HS-27A (cell line): ENCODE measurements around the gene ANKH.
"Not testable (repeated sequence)": the region's sequence is repeated elsewhere in the genome, so short reads cannot be mapped to it uniquely, and the experiment has no call there.

ENCODE experiments used
- DNase-seq: peaks from one replicate; pipeline ENCODE4 v3.0.0-alpha.2; 2012; ENCODE audit warnings: low read depth, missing footprints

The ANKH gene

DNA sequence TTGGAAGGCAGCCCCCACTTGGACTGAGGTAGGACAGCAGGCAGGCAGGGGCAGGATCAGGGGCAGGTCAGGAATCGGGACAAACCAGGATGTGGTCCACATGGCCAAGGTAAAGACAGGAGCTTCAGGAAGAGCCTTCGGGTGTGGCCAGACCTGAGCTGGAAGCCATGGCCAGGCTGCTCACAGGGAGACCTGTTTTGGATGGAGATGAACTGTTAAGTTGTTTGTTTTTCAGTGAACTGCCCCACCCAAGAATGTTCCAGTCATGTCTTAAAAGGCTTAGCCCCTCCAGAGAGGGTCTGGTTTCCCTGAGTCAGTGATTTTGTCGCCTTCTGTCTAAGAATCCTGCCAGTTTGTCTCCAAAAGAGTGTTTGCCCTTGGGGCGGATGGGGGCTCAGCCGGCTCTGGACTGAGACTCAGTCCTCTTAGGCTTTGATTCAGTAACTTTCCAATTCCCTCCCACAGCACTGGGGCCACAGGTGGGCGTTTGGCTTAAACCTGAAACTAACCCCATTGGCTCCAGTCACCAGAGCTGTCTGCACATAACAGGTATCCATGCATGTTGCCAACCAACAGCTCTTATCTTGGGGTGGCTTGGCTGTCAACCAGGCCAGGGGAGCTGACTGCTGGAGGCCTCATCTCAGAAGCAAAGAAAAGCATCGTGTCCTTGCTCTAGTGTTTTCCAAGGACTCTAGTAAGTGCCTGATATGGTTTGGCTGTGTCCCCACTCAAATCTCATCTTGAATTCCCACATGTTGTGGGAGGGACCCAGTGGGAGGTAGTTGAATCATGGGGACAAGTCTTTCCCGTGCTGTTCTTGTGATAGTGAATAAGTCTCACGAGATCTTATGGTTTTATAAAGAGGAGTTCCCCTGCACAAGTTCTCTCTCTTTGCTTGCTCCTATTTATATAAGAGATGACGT, 11.3 kb upstream of the ANKH start:
- DNase-seq, result no peak

DNA sequence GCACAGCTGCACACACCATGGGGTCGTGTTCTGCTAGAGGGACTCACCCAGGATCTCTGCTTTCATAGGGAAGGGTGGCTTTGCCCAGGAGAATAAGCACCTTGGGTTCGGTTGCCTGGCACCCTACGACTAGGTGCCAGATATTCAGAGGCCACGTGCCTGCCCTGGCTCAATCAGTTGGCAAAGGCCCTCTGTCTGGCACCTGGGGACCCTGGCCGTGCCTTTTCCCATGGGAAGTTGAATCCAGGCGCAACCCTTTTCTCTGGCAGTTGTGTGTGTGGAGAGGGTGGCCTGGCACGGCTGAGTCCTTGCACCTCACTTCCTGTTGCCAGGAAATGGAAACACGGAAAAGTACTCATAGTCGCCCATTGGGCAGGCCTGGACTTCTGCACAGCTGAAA, 10.2 kb upstream of the ANKH start:
- DNase-seq, result no peak

DNA sequence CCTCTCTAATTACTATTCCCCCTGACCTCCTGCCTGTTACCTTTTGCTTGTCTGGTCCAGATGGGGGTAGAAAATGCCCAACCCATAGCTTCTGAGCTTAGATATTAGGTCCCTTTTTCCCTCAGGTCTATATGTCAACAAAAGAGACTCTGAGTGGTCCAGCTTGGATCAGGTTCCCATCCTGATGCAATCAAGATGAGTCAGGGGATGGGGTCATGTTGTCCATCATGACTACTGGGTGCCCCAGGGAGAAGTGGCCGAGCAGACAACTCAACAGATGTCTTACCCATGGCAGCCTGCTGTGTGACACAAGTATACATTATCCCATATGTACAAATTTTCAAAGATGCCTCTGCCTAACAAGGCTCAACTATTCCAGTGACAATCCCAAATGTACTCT, 9.1 kb upstream of the ANKH start:
- no peak for DNase-seq

DNA sequence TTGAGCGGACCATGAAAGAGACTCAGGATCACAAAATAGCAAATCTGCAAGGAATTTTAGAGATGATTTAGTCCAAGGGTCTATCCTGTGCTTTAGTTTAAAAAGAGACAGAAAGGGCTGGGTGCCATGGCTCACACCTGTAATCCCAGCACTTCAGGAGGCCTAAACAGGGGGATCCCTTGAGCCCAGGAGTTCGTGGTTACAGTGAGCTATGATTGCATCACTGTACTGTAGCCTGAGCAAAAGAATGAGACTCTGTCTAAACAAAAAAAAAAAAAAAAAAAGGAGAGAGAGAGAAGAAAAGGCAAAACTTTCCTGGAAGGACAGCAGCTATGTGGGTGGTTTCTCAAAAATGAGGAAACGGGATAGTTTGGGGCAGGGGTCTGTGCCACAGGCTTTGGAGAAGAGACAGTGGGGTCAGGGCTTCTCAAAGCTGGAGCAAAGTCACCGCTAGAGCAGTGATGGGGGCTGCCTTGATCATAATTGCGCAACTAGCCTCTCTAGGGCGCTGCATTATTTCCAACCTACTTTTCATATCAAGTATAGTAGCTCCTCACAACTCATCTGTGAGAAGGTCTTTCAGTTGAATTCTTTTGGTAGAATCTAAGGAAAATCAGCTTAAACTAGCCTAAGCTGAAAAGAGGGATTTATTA, 8.5 kb upstream of the ANKH start:
- no peak for DNase-seq

DNA sequence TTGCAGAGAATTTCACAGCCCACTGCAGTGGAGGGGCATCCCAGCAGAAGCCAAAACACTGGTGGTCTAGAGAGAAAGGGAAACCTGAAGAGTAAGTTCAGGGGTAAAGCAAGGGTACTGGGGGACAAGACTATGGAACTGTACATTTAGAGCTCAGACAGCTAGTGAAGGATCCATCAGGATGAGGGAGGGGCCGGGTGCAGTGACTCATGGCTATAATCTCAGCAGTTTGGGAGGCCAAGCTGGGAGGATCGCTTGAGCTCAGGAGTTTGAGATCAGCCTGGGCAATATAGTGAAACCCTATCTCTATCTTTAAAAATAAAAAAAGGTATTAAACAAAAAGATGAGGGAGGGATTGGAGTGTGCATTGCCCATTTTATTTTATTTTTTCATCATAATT, 7.8 kb upstream of the ANKH start:
- DNase-seq, result no peak

DNA sequence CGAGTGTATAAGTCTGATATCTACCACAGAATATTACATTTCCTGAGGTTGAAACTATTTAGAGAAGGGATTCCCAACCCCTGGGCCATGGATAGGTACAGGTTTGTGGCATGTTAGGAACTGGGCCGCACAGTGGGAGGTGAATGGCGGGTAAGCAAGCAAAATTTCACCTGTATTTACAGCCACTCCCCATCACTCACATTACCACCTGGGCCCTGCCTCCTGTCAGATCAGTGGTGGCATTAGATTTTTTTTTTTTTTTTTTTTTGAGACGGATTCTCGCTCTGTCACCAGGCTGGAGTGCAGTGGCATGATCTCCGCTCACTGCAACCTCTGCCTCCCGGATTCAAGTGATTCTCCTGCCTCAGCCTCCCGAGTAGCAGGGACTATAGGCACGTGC, 6.6 kb upstream of the ANKH start:
- DNase-seq, result not testable (repeated sequence)

DNA sequence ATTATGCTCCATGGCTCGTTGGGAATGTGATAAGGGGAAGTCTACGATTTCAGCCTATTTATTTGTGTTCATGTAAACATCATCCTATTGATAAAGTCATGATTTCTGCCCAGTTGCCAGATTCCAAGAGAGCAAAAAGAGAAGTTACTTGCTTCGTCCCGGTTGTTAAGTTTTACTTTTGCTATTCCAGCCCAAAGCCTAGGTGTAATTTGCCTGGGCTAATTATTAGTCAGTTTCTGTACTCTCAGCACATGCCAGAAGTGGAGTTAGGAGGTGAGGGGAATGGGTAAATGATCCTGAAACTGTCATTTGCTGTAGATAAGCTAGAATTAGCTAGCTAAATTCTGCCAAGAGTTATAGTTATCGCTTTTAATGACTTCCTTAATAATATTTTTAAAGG, 4.5 kb upstream of the ANKH start:
- no peak for DNase-seq

DNA sequence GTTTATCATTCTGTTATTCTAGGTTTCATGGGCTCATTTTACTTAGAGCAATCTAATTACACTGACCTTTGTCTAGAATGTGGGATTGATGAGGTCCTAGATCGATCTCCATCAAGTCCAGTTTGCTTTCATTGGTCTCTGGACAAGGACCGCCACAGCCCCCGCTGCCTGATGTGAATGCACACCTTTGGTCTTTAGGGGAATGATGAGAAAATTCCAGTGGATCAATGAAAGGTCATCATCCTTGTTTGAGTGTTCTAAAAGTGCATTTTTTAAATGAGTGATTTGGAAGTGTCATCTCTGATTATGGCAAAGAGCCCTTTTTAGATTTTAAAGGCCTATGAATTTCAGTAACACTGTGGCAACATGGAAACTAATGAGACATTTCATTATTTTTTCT, 2.2 kb upstream of the ANKH start:
- no peak for DNase-seq

DNA sequence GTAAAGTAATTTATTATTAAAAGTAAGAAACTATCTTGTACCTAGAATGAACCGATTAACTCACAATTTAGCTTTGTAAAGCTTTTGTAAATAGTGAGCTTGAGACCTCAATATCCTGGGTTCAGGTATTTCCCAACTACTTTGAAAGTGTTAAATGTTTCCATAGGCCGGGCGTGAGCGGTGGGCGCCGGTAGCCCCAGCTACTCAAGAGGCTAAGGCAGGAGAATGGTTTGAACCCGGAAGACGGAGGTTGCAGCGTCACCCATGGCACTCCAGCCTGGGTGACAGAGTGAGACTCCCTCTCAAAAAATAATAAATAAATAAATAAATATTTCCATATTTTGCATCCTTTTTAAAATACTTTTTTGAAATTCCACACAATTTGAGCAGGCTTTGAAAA, 1.5 kb upstream of the ANKH start:
- no peak for DNase-seq

DNA sequence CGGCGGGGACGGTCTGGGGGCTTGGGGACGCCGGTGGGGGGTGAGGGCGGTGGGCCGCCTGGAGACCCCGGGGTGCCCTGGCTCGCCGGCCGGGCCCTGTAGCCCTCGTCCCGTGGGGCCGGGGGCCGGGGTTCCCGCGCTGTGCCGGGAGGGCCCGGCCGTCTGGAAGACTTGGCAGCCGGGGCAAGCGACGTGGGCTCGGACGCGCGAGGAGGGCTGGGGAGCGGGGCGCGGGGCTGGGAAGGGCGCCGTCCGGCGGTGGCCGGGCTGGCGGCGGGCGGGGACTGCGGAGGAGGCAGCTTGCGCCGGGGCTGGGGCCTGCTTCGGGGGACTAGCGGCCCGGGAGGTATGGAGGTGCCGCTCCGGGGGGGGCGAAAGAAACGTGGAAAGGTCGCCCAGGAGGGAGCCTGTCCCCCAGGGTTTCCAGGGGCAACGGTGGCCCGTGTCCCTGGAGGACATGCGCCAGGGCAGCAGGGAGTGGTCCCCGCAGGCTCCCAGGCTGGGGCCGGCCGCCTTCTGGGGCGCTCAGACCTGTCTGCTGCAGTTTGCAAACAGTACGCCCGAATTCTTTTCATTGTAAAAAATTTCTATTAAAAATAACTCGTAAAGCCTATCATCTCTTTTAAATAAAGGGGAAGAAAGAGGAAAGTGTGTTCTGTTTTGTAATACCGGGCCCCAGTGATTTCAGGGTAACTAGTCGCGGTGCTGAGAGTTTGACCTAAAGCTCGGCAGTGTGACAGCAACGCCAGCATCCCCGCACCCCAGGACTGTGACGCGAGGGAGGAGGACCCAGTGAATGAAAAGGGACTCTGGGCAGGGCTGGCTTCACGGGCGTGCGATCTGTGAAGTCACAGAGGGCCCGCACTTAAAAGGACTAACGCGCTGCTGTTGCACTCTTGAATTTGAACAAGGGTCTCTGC, 752 bp upstream of the ANKH start:
- DNase-seq, result no peak

DNA sequence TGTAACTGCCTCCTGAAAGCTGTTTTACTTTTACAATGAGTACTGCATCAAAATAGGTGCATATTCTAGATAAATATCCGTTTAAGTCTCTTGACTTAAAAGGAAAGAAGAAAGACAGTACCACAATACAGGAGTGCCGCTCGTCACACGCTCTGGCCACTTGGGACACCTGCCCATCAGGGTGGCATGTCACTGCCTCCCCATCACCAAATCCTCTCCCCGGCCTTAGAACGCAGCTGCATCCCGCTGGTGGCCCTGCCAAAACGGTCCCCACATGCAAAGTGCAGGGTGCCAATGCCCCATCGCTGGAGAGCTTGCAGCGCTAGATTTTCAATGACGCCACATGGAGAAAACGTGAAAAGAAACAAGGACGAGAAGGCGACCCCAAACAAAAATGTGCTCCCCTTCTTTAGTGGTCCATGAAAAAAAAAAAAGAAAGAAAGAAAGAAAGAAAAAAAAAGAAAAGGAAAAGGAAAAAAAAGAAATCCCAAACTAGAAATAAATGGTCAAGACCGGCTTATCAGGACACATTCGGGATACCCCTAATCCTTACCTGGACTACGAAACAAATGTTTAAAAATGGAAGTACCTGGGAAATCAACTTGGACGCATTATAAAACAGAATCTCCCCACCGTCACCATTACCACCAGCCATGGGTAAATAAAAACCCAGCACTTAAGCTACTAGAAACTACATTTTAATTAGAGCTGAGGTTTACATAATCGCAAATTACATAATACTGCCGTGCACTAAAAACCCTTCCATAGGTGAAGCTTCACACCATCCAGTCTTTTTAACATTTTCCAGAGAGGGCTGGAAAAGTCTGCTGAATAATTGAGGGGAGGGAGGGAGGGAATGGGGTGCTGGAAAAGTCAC, 1.0 kb downstream of the ANKH start:
- no peak for DNase-seq

DNA sequence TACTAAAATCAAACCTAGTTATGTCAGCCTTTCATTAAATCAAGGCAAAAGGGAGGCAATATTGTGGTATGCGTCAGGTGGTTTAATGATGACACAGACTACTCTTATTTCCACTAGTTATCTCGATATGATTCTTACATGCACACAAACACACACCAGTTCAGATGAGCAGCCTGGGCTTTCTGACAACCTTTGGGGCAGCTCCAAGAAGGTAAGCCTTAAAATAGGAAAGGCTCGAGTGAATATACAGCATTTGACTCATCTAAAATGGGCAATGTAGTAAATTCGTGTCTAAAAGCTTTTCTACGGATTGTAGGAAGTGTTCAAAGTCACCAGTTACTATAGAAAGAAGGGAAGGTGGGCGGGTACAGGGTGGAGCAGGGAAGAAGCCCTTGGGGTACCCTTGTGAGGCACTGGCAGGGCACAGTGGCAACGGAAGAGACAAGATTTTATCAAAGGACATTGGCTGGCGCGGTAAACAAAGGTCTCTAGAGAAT, 1.9 kb downstream of the ANKH start:
- DNase-seq, result no peak

DNA sequence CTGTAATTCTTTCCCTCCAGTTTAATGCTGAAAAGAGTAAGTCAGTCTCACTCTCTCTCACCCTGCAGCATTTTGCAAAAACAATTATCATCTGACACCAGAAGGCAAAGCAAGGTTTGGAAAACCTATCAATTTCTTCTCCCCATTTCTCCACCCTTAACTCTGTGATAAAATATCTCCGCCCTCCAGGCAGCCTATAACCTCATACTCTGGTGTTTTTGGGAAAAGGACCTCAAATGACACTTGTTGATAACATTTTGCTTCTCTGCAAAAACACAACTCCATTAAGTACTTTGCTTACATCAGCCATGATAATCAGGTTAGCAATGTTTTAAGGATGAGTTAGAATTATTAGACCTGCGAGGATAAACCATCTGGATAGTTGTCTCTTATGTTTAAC, 2.3 kb downstream of the ANKH start:
- no peak for DNase-seq

DNA sequence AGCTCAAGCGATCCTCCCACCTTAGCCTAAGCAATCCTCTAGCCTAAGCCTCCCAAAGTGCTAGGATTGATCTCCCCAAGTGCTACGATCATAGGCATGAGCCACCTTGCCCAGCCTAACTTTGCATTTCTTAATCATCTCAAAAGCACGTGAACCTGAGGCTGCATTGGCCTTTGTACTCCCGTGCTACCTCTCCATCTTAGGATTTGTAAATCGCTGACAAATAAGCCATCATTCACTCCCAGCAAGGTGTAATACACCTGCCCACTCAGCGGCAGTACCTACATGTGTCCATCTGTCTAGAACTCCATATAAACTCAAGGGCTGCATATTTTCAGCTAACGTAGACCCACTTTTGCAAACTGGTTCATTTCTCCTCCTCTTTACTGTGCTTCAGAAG, 2.8 kb downstream of the ANKH start:
- no peak for DNase-seq

DNA sequence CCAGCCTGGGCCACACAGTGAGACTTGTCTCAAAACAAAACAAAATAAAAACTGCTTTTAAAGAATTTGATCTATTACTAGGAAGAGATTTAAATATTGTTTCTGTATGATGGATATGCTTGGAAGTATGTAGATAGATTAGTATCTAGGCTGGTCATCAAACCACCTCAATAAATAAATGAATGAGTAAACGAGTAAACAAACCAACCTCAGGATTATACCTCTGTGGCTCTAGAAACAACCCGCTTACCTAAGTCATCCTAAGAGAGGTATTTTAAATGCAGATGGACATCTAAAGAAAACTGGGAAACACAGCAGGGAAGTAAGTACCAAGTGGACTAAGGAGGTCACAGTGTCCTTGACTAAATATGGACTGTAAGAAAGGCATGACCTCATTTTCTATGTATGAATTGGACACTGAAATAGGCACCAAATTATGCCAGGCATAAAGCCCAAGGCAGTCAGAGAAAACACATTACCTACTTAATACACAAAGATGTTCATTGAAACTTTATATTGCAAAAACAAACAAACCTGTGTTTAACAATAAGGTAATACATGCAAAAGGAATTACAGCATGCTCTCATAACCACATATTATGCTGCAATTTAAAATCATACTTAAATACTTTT, 7.3 kb downstream of the ANKH start:
- no peak for DNase-seq

DNA sequence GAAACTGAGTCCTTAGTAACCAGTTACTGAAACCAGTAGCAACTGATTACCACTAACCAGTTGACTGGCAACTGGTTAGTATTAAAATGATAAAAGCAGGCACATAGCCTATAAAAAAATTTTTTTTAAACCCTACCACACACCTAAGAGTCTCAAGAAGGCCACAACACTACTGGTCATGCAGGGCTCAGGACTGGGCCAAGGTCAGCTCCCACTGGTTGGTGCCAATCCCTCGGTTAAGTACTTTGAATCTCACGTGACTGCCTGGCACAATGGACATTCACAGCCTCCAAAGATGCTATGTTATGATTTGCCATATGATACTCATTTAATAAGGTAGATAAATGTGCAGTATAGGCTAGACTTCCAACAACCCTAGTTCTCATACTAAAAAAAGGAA, 8.5 kb downstream of the ANKH start:
- DNase-seq, result no peak

DNA sequence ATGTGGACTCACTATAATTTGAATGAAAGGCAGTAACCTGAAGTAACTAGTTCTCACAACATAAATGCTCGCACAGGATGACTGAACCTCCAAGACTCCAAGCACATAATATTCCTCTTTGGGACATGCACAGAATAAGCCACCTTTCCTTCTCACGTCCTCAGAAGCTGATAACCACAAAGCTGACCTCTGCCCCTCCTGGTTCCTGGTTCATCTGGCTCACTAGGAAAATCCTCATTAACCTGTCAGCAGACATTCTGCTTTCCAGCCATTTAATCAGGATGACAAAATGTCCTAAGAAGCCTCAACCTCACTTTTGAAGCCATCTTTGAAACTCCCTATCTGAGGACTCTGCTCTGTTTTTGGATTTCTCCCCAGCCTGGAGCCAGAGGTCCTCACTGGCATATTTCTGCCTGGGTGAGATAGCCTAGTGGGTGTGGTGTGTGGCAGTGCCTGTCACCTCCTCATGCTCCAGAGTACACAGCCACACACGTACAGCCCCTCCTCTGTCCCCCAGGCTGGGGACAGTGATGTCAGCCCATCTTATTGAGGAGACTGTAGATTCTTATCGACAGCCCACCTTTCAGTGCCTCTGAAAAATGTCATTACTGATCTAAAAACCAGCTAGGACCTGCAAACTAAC, 10.3 kb downstream of the ANKH start:
- DNase-seq, result no peak

DNA sequence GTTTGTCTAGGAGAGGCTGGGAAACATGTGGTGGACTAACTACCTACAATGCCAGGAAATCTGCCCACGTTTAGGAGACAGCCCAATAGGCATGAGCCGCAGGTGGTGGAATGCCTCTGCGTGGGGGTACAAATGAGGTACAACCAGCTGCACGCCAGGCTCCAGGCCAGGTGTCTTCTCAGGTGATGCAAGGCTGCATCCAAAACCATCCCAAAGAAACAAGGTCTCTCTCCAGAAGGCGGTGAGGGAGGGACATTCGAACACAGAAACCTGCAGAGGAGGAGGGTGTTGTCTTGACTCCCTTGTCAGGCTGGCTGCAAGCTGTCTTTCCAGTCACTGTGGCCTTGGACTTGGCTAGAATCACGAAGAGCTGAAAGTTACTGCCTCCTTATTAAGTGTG, 11.6 kb downstream of the ANKH start:
- DNase-seq, result no peak

DNA sequence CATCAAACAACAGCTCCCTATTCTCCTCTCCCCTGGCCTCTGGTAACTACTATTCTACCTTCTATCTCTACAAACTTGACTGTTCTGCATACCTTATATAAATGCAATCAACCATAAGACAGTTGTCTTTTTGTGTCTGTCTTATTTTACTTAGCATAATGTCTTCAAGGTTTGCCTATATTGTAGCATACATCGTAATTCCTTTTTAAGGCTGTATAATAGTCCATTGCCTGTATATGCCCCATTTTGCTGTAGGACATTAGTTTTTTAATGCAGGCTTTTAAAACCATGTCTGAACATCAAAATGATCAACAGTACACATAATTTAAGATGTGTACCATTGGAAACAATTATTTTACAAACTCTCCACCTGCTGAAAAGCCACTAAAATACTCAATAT, 12.4 kb downstream of the ANKH start:
- DNase-seq, result no peak

DNA sequence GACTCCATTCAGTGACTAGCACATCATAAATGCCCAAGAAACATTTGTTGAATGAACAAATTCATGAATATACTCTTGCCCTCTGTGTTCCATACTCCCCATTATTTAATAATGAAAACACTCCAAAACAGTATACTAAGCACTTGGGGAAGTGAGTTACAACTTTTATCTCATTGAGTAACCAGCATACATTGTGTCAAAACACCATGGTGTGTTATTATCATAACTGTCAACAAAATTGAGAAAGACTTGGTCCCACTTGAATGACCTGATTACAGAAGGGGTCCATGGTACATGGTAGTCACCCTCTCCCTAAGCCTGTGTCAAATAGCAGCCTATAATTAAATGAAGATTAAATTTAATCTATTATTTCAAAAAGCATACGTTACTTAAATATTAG, 16.2 kb downstream of the ANKH start:
- no peak for DNase-seq
